ENCODE data around the gene TTC3. TPM values are rescaled to one million over a fixed set of nuclear protein-coding genes. Genes with fewer than 3 reads are reported as not detected.
"Not testable (repeated sequence)": the region's sequence is repeated elsewhere in the genome, so short reads cannot be mapped to it uniquely, and the experiment has no call there.

Gene TTC3
- total RNA-seq, 1 experiment from 2014 or later = 29.0 TPM

GRCh38 chr21:37220981-37221664 lies 148.1 kb downstream of the TTC3 start (continued):
- peak; percentile 96 for TF ChIP-seq ARID4B (CRISPR knock-in tag; IDR thresholded peaks at IDR 0.05; ENCODE audit: borderline replicate concordance)
- peak; percentile 92 for TF ChIP-seq PRDM15 (CRISPR knock-in tag; IDR thresholded peaks at IDR 0.05)
- no peak for TF ChIP-seq NR1H2 (CRISPR knock-in tag; IDR thresholded peaks at IDR 0.05)
- TF ChIP-seq CTCF (IDR thresholded peaks at IDR 0.05) = no peak
- no peak; the same call in 1 of the 2 replicates for TF ChIP-seq MYBL2 (CRISPR knock-in tag; IDR thresholded peaks at IDR 0.05)
- TF ChIP-seq, protein P1, sequence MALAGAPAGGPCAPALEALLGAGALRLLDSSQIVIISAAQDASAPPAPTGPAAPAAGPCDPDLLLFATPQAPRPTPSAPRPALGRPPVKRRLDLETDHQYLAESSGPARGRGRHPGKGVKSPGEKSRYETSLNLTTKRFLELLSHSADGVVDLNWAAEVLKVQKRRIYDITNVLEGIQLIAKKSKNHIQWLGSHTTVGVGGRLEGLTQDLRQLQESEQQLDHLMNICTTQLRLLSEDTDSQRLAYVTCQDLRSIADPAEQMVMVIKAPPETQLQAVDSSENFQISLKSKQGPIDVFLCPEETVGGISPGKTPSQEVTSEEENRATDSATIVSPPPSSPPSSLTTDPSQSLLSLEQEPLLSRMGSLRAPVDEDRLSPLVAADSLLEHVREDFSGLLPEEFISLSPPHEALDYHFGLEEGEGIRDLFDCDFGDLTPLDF (CRISPR knock-in tag; IDR thresholded peaks at IDR 0.05) = peak; percentile 89; the same call in 1 of the 2 replicates
- peak; percentile 72; the same call in 1 of the 2 replicates for TF ChIP-seq FOXJ3 (CRISPR knock-in tag; IDR thresholded peaks at IDR 0.05; ENCODE audit: borderline replicate concordance)
- TF ChIP-seq STAT6 (CRISPR knock-in tag; conservative IDR thresholded peaks at IDR 0.05; ENCODE audit: low read depth) = no peak
- TF ChIP-seq, protein P2, sequence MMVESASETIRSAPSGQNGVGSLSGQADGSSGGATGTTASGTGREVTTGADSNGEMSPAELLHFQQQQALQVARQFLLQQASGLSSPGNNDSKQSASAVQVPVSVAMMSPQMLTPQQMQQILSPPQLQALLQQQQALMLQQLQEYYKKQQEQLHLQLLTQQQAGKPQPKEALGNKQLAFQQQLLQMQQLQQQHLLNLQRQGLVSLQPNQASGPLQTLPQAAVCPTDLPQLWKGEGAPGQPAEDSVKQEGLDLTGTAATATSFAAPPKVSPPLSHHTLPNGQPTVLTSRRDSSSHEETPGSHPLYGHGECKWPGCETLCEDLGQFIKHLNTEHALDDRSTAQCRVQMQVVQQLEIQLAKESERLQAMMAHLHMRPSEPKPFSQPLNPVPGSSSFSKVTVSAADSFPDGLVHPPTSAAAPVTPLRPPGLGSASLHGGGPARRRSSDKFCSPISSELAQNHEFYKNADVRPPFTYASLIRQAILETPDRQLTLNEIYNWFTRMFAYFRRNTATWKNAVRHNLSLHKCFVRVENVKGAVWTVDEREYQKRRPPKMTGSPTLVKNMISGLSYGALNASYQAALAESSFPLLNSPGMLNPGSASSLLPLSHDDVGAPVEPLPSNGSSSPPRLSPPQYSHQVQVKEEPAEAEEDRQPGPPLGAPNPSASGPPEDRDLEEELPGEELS (CRISPR knock-in tag; IDR thresholded peaks at IDR 0.05) = peak; percentile 95
- TF ChIP-seq FOXP1 (CRISPR knock-in tag; IDR thresholded peaks at IDR 0.05; ENCODE audit: borderline replicate concordance) = peak; percentile 94
- no peak for TF ChIP-seq RORB (CRISPR knock-in tag; IDR thresholded peaks at IDR 0.05)

- Mint-ChIP-seq H3K36me3 (peaks cover 59% of the 10 kb centered on the region), H3K27me3 (ENCODE audit: low read depth) (peaks cover 32% of the 10 kb centered on the region), H3K9me3 (peaks cover 18% of the 10 kb centered on the region)
- POLR2A ChIA-PET; H3K4me3 Mint-ChIP-seq; ATAC-seq; H3K27ac Mint-ChIP-seq; CTCF ChIA-PET; H3K4me1 Mint-ChIP-seq; DNase-seq (ENCODE audit: low spot score): not testable (repeated sequence)
Observed at GRCh38 chr21:37222248-37222647, 149.2 kb downstream of the TTC3 start.

All from WTC11 (cell line).